Small intestine (tissue), 7 donors: ENCODE results near the gene CEP85L. TPM values are rescaled to one million over a fixed set of nuclear protein-coding genes. Genes with fewer than 3 reads are reported as not detected.
"Not testable (repeated sequence)": the region's sequence is repeated elsewhere in the genome, so short reads cannot be mapped to it uniquely, and the experiment has no call there.

ENCODE experiments used
- DNase-seq, 2 donors: peaks; one replicate each; pipeline versions ENCODE4 v3.0.0 to v3.0.0-alpha.2; 2013
- FAIRE-seq: peaks from 2 replicates; lab custom pipeline; 2012; peaks lifted over from hg19 to GRCh38; lab: Jason Lieb, UNC
- H3K27ac ChIP-seq, 3 donors: one replicate each; pipeline ENCODE4 v1.5.1; 2013; ENCODE audit warnings: low read length in 2 of 3, mild to moderate bottlenecking in 2 of 3, control low read depth in 1 of 3, inconsistent platforms in 1 of 3, low read depth in 1 of 3, moderate library complexity in 1 of 3
- H3K27me3 ChIP-seq, 3 donors: one replicate each; pipeline ENCODE4 v1.6.1; 2013; ENCODE audit warnings: low read length in 3 of 3, inconsistent platforms in 1 of 3; ENCODE audit not compliant: control insufficient read depth in 3 of 3, insufficient read depth in 3 of 3
- H3K36me3 ChIP-seq, 3 donors: one replicate each; pipeline ENCODE4 v1.6.1; 2013; ENCODE audit warnings: low read length in 3 of 3, inconsistent platforms in 1 of 3, low read depth in 1 of 3, mild to moderate bottlenecking in 1 of 3, moderate library complexity in 1 of 3; ENCODE audit not compliant: control insufficient read depth in 3 of 3, insufficient read depth in 2 of 3
- H3K4me1 ChIP-seq, 3 donors: one replicate each; pipeline ENCODE4 v1.6.1; 2013; ENCODE audit warnings: low read length in 2 of 3, inconsistent platforms in 1 of 3, low read depth in 1 of 3, mild to moderate bottlenecking in 1 of 3, moderate library complexity in 1 of 3; ENCODE audit not compliant: control insufficient read depth in 3 of 3, insufficient read depth in 2 of 3
- H3K4me3 ChIP-seq, 3 donors: one replicate each; pipeline ENCODE4 v1.5.1; 2013; ENCODE audit warnings: low read length in 3 of 3, control low read depth in 1 of 3, inconsistent platforms in 1 of 3, low read depth in 1 of 3, mild to moderate bottlenecking in 1 of 3, moderate library complexity in 1 of 3
- H3K9me3 ChIP-seq, 2 donors: one replicate each; pipeline ENCODE4 v1.6.1; 2013; ENCODE audit warnings: low read depth in 1 of 2, low read length in 1 of 2; ENCODE audit not compliant: control insufficient read depth in 2 of 2, insufficient read depth in 1 of 2
- WGBS, 3 donors: extraction: QIAGEN DNeasy Blood & Tissue Kit; methylation state at CpG; one replicate each; pipeline ENCODE4 v1.1.7; 2013; 5-methylcytosine and 5-hydroxymethylcytosine counted together
- polyA plus RNA-seq, 4 donors: library from polyadenylated mRNA; stranded (reverse) in 3 of 4; unstranded in 1 of 4; fragments of 200-250 nt in 3 of 4; fragments of 120-200 nt in 1 of 4; gene quantifications; one replicate each; pipeline versions ENCODE4 v1.2.1 to v1.2.3, GENCODE V29; 2013
- donor health status: healthy with polysubstance abuse.
- donor health status: control.
- donor health status: control.
- donor health status: Bipolar disorder and iron deficiency.
- donor health status: healthy.

CEP85L gene
- polyA plus RNA-seq, 4 donors, result 0.22 to 2.2 (median 0.66) TPM

GRCh38 chr6:118467181-118467580 lies 184.2 kb downstream of the CEP85L start:
- no peaks in the 10 kb centered on the region for H3K4me1 ChIP-seq
- FAIRE-seq (no peak), DNase-seq (no peak)
- H3K36me3 ChIP-seq, result peaks cover 0 to 2% (median 0%) of the 10 kb centered on the region in 3 donors
- H3K27me3 ChIP-seq, result no peaks in the 10 kb centered on the region
- no peaks in the 10 kb centered on the region for H3K9me3 ChIP-seq
- no peak overlapping the region for H3K4me3 ChIP-seq
- no peak overlapping the region for H3K27ac ChIP-seq

GRCh38 chr6:118464620-118465019 lies 186.8 kb downstream of the CEP85L start:
- WGBS, 3 donors, result 82 to 95% (median 88%) methylated on average over 2 of the region's 2 CpGs
- Histone ChIP-seq H3K4me3 (no peak overlapping the region), H3K9me3 (no peaks in the 10 kb centered on the region), H3K4me1 (no peaks in the 10 kb centered on the region), H3K36me3 (peaks cover 0 to 2% (median 0%) of the 10 kb centered on the region in 3 donors), H3K27me3 (no peaks in the 10 kb centered on the region), H3K27ac (no peak overlapping the region)
- DNase-seq, result no peak
- no peak for FAIRE-seq

- H3K27me3 ChIP-seq, result no peaks in the 10 kb centered on the region
- no peak for DNase-seq
- H3K27ac ChIP-seq, result no peak overlapping the region
- FAIRE-seq, result no peak
- H3K9me3 ChIP-seq, result no peaks in the 10 kb centered on the region
- H3K4me1 ChIP-seq, result no peaks in the 10 kb centered on the region
- H3K36me3 ChIP-seq, result no peaks in the 10 kb centered on the region
- 68 to 84% (median 69%) methylated on average over 2 of the region's 2 CpGs for WGBS, 3 donors
- no peak overlapping the region for H3K4me3 ChIP-seq
These were observed 190.4 kb downstream of the CEP85L start for GRCh38 chr6:118460958-118461470.

GRCh38 chr6:118456982-118457381 lies 194.4 kb downstream of the CEP85L start:
- Histone ChIP-seq H3K27ac (no peak overlapping the region), H3K9me3 (peaks cover 0 to 22% of the 10 kb centered on the region in 2 donors), H3K27me3 (peaks cover 0 to 4% (median 0%) of the 10 kb centered on the region in 3 donors), H3K36me3 (no peaks in the 10 kb centered on the region), H3K4me1 (no peaks in the 10 kb centered on the region), H3K4me3 (no peak overlapping the region)
- FAIRE-seq, result no peak
- no peak for DNase-seq
- WGBS, 3 donors, result 62 to 70% (median 67%) methylated on average over 1 of the region's 1 CpG

GRCh38 chr6:118451839-118452238 lies 199.6 kb downstream of the CEP85L start:
- DNase-seq (no peak), FAIRE-seq (no peak)
- Histone ChIP-seq H3K4me3 (no peak overlapping the region), H3K4me1 (no peaks in the 10 kb centered on the region), H3K27ac (no peak overlapping the region), H3K9me3 (peaks cover 0 to 35% of the 10 kb centered on the region in 2 donors), H3K36me3 (no peaks in the 10 kb centered on the region), H3K27me3 (peaks cover 0 to 4% (median 0%) of the 10 kb centered on the region in 3 donors)

GRCh38 chr6:118444796-118445195 lies 206.6 kb downstream of the CEP85L start:
- Histone ChIP-seq H3K27me3 (no peaks in the 10 kb centered on the region), H3K4me1 (no peaks in the 10 kb centered on the region), H3K9me3 (peaks cover 0 to 27% of the 10 kb centered on the region in 2 donors), H3K4me3 (no peak overlapping the region), H3K36me3 (no peaks in the 10 kb centered on the region), H3K27ac (no peak overlapping the region)
- DNase-seq, result no peak
- no peak for FAIRE-seq
- WGBS, 3 donors, result 95 to 100% (median 96%) methylated on average over 1 of the region's 1 CpG

GRCh38 chr6:118436482-118436881 lies 214.9 kb downstream of the CEP85L start:
- WGBS, 3 donors, result 56 to 61% (median 57%) methylated on average over 3 of the region's 3 CpGs
- Histone ChIP-seq H3K4me1 (no peaks in the 10 kb centered on the region), H3K9me3 (peaks cover 0 to 3% of the 10 kb centered on the region in 2 donors), H3K4me3 (no peak overlapping the region), H3K27ac (no peak overlapping the region), H3K36me3 (no peaks in the 10 kb centered on the region), H3K27me3 (no peaks in the 10 kb centered on the region)
- DNase-seq, result no peak
- FAIRE-seq, result no peak

- WGBS, 3 donors, result 89 to 94% (median 94%) methylated on average over 3 of the region's 3 CpGs
- not testable (repeated sequence) for DNase-seq, H3K36me3 ChIP-seq, H3K27me3 ChIP-seq, FAIRE-seq, H3K4me1 ChIP-seq, H3K4me3 ChIP-seq, H3K9me3 ChIP-seq, H3K27ac ChIP-seq
These were observed 217.2 kb downstream of the CEP85L start for GRCh38 chr6:118434147-118434546.

GRCh38 chr6:118421312-118421711 lies 230.1 kb downstream of the CEP85L start:
- not testable (repeated sequence) for DNase-seq, H3K27me3 ChIP-seq, H3K4me3 ChIP-seq, H3K9me3 ChIP-seq, H3K4me1 ChIP-seq, H3K27ac ChIP-seq, FAIRE-seq, H3K36me3 ChIP-seq
- 52 to 61% (median 53%) methylated on average over 5 of the region's 5 CpGs for WGBS, 3 donors
